CD14-positive monocyte (primary cell): ENCODE data around the gene ERGIC3. TPM values are rescaled to one million over a fixed set of nuclear protein-coding genes. Genes with fewer than 3 reads are reported as not detected.
A peak's percentile ranks its signal among the peaks of the same experiment; 100 is the strongest.

Experiments used
- DNase-seq, 3 donors: peaks; one replicate each; pipeline ENCODE4 v3.0.0-alpha.2; 2011 to 2022
- H2AFZ ChIP-seq: 2 replicates; pipeline ENCODE4 v1.6.0; 2012; ENCODE audit warnings: mild to moderate bottlenecking, low read depth, low read length, inconsistent platforms; ENCODE audit not compliant: insufficient read depth, poor library complexity, severe bottlenecking
- H3K27ac ChIP-seq, 2 donors: 1 replicate in 1 of 2; 2 replicates in 1 of 2; pipeline ENCODE4 v1.5.1; 2012 to 2013; ENCODE audit warnings: low read length in 2 of 2, control low read depth in 1 of 2, inconsistent platforms in 1 of 2, low read depth in 1 of 2, mild to moderate bottlenecking in 1 of 2
- H3K27me3 ChIP-seq, 2 donors: one replicate each; pipeline versions ENCODE4 v1.6.0 to v1.6.1; 2011 to 2013; ENCODE audit warnings: low read length in 2 of 2; ENCODE audit not compliant: control insufficient read depth in 2 of 2, insufficient read depth in 2 of 2
- H3K36me3 ChIP-seq, 2 donors: replicated peaks in 1 of 2; 1 replicate in 1 of 2; 2 replicates in 1 of 2; pipeline versions ENCODE4 v1.5.1 to v1.6.1; 2012 to 2013; ENCODE audit warnings: low read length in 2 of 2, control low read depth in 1 of 2, inconsistent platforms in 1 of 2, mild to moderate bottlenecking in 1 of 2; ENCODE audit not compliant: insufficient read depth in 2 of 2, control insufficient read depth in 1 of 2
- H3K4me1 ChIP-seq, 2 donors: 1 replicate in 1 of 2; 2 replicates in 1 of 2; pipeline versions ENCODE4 v1.5.1 to v1.6.1; 2012 to 2013; ENCODE audit warnings: low read length in 2 of 2, control low read depth in 1 of 2, inconsistent platforms in 1 of 2, mild to moderate bottlenecking in 1 of 2, moderate library complexity in 1 of 2; ENCODE audit not compliant: insufficient read depth in 2 of 2, control insufficient read depth in 1 of 2
- H3K4me2 ChIP-seq: replicated peaks from 2 replicates; pipeline ENCODE3; 2012; ENCODE audit warnings: low read length, moderate library complexity, mild to moderate bottlenecking; ENCODE audit not compliant: poor library complexity, severe bottlenecking; ENCODE audit errors: extremely low read depth
- H3K4me3 ChIP-seq, 3 experiments: fragments of 200-600 bp in 1 of 3; sonication (generic) in 1 of 3; replicated peaks in 1 of 3; 1 replicate in 2 of 3; 2 replicates in 1 of 3; pipeline ENCODE4 v1.5.1; 2011 to 2013; ENCODE audit warnings: low read length in 3 of 3, mild to moderate bottlenecking in 3 of 3, control low read depth in 2 of 3, low read depth in 2 of 3, inconsistent platforms in 1 of 3, moderate library complexity in 1 of 3
- H3K79me2 ChIP-seq: 2 replicates; pipeline ENCODE4 v1.6.0; 2012; ENCODE audit warnings: mild to moderate bottlenecking, control low read depth, inconsistent platforms, low read length, moderate library complexity; ENCODE audit not compliant: insufficient read depth
- H3K9ac ChIP-seq: 2 replicates; pipeline ENCODE4 v1.6.0; 2017; ENCODE audit warnings: low read length, mild to moderate bottlenecking; ENCODE audit not compliant: insufficient read depth, poor library complexity, severe bottlenecking
- H3K9me3 ChIP-seq, 2 donors: replicated peaks in 1 of 2; 1 replicate in 1 of 2; 2 replicates in 1 of 2; pipeline versions ENCODE4 v1.5.1 to v1.6.1; 2012 to 2013; ENCODE audit warnings: low read length in 2 of 2, control low read depth in 1 of 2; ENCODE audit not compliant: control insufficient read depth in 1 of 2, insufficient read depth in 1 of 2
- H4K20me1 ChIP-seq: 2 replicates; pipeline ENCODE4 v1.6.0; 2012; ENCODE audit warnings: mild to moderate bottlenecking, low read length, control low read depth, moderate library complexity; ENCODE audit not compliant: insufficient read depth
- H3K27ac Mint-ChIP-seq, 7 donors: one replicate each; pipeline ENCODE4 v1.8.0; 2020; ENCODE audit warnings: mild to moderate bottlenecking in 7 of 7, mixed read lengths in 7 of 7, moderate library complexity in 6 of 7, inconsistent platforms in 2 of 7
- H3K27me3 Mint-ChIP-seq, 3 donors: one replicate each; pipeline ENCODE4 v1.8.0; 2021 to 2022; ENCODE audit warnings: low read depth in 3 of 3, mild to moderate bottlenecking in 3 of 3, mixed read lengths in 3 of 3, moderate library complexity in 3 of 3, inconsistent platforms in 1 of 3
- H3K36me3 Mint-ChIP-seq, 2 donors: one replicate each; pipeline ENCODE4 v1.8.0; 2020; ENCODE audit warnings: mixed read lengths in 2 of 2, inconsistent platforms in 1 of 2, mild to moderate bottlenecking in 1 of 2
- H3K4me1 Mint-ChIP-seq: one replicate; pipeline ENCODE4 v1.8.0; 2020; ENCODE audit warnings: mild to moderate bottlenecking, mixed read lengths
- H3K4me3 Mint-ChIP-seq, 2 donors: one replicate each; pipeline ENCODE4 v1.8.0; 2020; ENCODE audit warnings: mild to moderate bottlenecking in 2 of 2, mixed read lengths in 2 of 2, moderate library complexity in 1 of 2
- H3K9me3 Mint-ChIP-seq, 7 donors: one replicate each; pipeline ENCODE4 v1.8.0; 2020 to 2022; ENCODE audit warnings: mixed read lengths in 7 of 7, mild to moderate bottlenecking in 6 of 7, moderate library complexity in 6 of 7, inconsistent platforms in 2 of 7
- CTCF ChIP-seq: fragments of 200-600 bp; IDR thresholded peaks from one replicate; pipeline ENCODE4 v1.8.0; 2022; ENCODE audit warnings: antibody characterized with exemption, mild to moderate bottlenecking
- WGBS: methylation state at CpG from one replicate; pipeline ENCODE4 v1.1.5; 2013; ENCODE audit warnings: missing lambda C conversion rate; ENCODE audit not compliant: insufficient coverage; 5-methylcytosine and 5-hydroxymethylcytosine counted together
- intact Hi-C, 2 donors: fragments of 100-400 bp; cut with micrococcal nuclease; formaldehyde crosslinking; loops; one replicate each; pipeline versions ENCODE4 v1.15.0 to v1.15.1; 2023
- polyA plus RNA-seq, 3 donors: library from polyadenylated mRNA; depleted of rRNA in 1 of 3; unstranded in 2 of 3; stranded (reverse) in 1 of 3; fragments of 300-500 nt in 2 of 3; fragments of >200 nt in 1 of 3; fragmentation: Illumina TruSeq in 2 of 3; gene quantifications; 1 replicate in 2 of 3; 2 replicates in 1 of 3; pipeline ENCODE4 v1.2.3, GENCODE V29; 2012 to 2021

Gene ERGIC3
- polyA plus RNA-seq, 3 donors: 128 to 371 (median 130) TPM

GRCh38 chr20:35541118-35541782 is 628 bp upstream of the ERGIC3 start:
- Histone ChIP-seq H4K20me1 (no peaks in the 10 kb centered on the region), H3K9ac (peak overlapping the region; percentile 91), H3K36me3 (peaks cover 0 to 12% of the 10 kb centered on the region in 2 donors), H3K4me2 (peak overlapping the region; percentile 90), H3K27me3 (no peaks in the 10 kb centered on the region), H2AFZ (peak overlapping the region; percentile 95), H3K27ac (no peak overlapping the region), H3K4me1 (peaks cover 13 to 19% of the 10 kb centered on the region in 2 donors), H3K4me3 (peak overlapping the region in 2 of 3 experiments; percentile 70 to 93), H3K9me3 (no peaks in the 10 kb centered on the region), H3K79me2 (peaks cover 4% of the 10 kb centered on the region)
- peak overlapping the region; percentile 88 to 93 for H3K4me3 Mint-ChIP-seq
- DNase-seq: no peak
- peak overlapping the region in 3 of 7 donors; percentile 85 to 94 (median 93) for H3K27ac Mint-ChIP-seq
- H3K9me3 Mint-ChIP-seq: peaks cover 0 to 4% (median 0%) of the 10 kb centered on the region in 7 donors
- peaks cover 11 to 13% of the 10 kb centered on the region in 2 donors for H3K36me3 Mint-ChIP-seq
- H3K27me3 Mint-ChIP-seq: peaks cover 0 to 1% (median 0%) of the 10 kb centered on the region in 3 donors
- WGBS: 52% methylated on average over 7 of the region's 13 CpGs
- intact Hi-C loops: no loop called here
- peaks cover 15% of the 10 kb centered on the region for H3K4me1 Mint-ChIP-seq
- no peak for TF ChIP-seq CTCF

- Histone ChIP-seq H3K36me3 (peaks cover 9 to 29% of the 10 kb centered on the region in 2 donors), H3K27me3 (no peaks in the 10 kb centered on the region), H4K20me1 (no peaks in the 10 kb centered on the region), H3K27ac (peak overlapping the region in 1 of 2 donors; percentile 90), H3K9ac (no peak overlapping the region), H3K4me2 (no peak overlapping the region), H3K79me2 (peaks cover 4% of the 10 kb centered on the region), H3K9me3 (no peaks in the 10 kb centered on the region), H2AFZ (no peak overlapping the region), H3K4me1 (peaks cover 13 to 19% of the 10 kb centered on the region in 2 donors), H3K4me3 (no peak overlapping the region)
- peaks cover 16 to 20% of the 10 kb centered on the region in 2 donors for H3K36me3 Mint-ChIP-seq
- H3K27ac Mint-ChIP-seq: peak overlapping the region in 2 of 7 donors; percentile 85 to 94
- H3K4me1 Mint-ChIP-seq: peaks cover 15% of the 10 kb centered on the region
- no CpG with 5 or more reads among the region's 1 CpG for WGBS
- peaks cover 0 to 1% (median 0%) of the 10 kb centered on the region in 3 donors for H3K27me3 Mint-ChIP-seq
- no peak for DNase-seq
- no peaks in the 10 kb centered on the region for H3K9me3 Mint-ChIP-seq
- H3K4me3 Mint-ChIP-seq: peak overlapping the region in 1 of 2 donors; percentile 88
- intact Hi-C loops: loop anchor here in 1 of 2 donors (2.0 kb wide), 2 partner anchors 74 to 88 kb away; partner anchors contain the start of gene CEP250
- no peak for TF ChIP-seq CTCF
These were observed 1.1 kb downstream of the ERGIC3 start for GRCh38 chr20:35542990-35543389.
